Measurements from ENCODE around the gene MEPCE. TPM values are rescaled to one million over a fixed set of nuclear protein-coding genes. Genes with fewer than 3 reads are reported as not detected.
A peak's percentile ranks its signal among the peaks of the same experiment; 100 is the strongest.
"Not testable (repeated sequence)": the region's sequence is repeated elsewhere in the genome, so short reads cannot be mapped to it uniquely, and the experiment has no call there.

MEPCE gene, protein sequence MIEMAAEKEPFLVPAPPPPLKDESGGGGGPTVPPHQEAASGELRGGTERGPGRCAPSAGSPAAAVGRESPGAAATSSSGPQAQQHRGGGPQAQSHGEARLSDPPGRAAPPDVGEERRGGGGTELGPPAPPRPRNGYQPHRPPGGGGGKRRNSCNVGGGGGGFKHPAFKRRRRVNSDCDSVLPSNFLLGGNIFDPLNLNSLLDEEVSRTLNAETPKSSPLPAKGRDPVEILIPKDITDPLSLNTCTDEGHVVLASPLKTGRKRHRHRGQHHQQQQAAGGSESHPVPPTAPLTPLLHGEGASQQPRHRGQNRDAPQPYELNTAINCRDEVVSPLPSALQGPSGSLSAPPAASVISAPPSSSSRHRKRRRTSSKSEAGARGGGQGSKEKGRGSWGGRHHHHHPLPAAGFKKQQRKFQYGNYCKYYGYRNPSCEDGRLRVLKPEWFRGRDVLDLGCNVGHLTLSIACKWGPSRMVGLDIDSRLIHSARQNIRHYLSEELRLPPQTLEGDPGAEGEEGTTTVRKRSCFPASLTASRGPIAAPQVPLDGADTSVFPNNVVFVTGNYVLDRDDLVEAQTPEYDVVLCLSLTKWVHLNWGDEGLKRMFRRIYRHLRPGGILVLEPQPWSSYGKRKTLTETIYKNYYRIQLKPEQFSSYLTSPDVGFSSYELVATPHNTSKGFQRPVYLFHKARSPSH
- polyA plus RNA-seq (2013, experiment 1 of 2), result 33.8 TPM
- 34.3 TPM for polyA plus RNA-seq (2013, experiment 2 of 2)

DNA sequence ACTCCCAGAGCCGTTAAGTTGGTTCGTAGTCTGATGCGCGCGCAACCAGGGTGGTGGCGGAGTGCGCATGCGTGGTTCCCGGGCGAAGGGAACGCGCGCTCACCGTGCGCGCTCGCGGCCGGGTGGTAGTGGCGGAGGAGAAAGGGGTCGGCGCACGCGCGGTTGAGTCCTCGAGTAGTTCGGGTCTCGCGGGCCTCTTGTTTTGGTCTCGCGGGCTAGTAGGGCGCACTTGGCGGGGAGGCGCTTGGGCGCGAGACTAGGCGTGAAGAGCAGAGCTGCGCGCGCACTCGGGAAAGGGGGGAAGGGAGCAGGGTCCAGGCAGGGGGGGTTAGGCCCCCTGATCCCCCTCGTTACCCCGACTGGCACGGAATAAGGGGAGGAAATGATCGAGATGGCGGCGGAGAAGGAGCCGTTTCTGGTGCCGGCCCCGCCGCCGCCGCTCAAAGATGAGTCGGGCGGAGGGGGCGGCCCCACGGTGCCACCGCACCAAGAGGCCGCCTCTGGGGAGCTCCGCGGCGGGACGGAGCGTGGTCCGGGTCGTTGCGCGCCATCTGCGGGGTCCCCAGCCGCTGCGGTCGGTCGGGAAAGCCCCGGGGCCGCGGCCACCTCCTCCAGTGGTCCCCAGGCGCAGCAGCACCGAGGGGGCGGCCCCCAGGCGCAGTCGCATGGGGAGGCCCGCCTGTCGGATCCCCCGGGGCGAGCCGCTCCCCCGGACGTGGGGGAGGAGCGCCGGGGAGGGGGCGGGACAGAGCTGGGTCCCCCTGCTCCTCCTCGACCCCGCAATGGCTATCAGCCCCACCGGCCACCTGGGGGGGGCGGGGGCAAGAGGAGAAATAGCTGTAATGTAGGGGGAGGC, at the start of gene MEPCE:
MEPCE (plus strand) TSS at position 195 of the 856 bp plus-strand sequence; CDS start at position 383, 188 bp downstream.
- peak within 1 kb of the TSS; percentile 96 for H4K8ac ChIP-seq (ENCODE audit: low read depth, low read length)
- peaks cover 24% of the 10 kb centered on the region for H3K79me1 ChIP-seq (ENCODE audit: low read length)
- H2BK120ac ChIP-seq (ENCODE audit: low read depth, low read length), result peak within 1 kb of the TSS; percentile 93
- peak within 1 kb of the TSS; percentile 48 for H3K23ac ChIP-seq (ENCODE audit: low read length)
- peak within 1 kb of the TSS; percentile 78 for H3K4me3 ChIP-seq (ENCODE audit: low read length)
- H2AK5ac ChIP-seq (ENCODE audit: low read length), result peak within 1 kb of the TSS; percentile 75
- H3K18ac ChIP-seq (ENCODE audit: low read length), result peak within 1 kb of the TSS; percentile 99
- peak within 1 kb of the TSS; percentile 100 for H3K56ac ChIP-seq (ENCODE audit: low read length)
- H3K79me2 ChIP-seq (ENCODE audit: control insufficient read depth, insufficient read depth, low read length), result peaks cover 39% of the 10 kb centered on the region
- DNase-seq, result peak; percentile 98
- peak within 1 kb of the TSS; percentile 86 for H3K4ac ChIP-seq (ENCODE audit: low read depth, low read length)
- peaks cover 12% of the 10 kb centered on the region for H3K4me1 ChIP-seq (ENCODE audit: control insufficient read depth, low read depth, low read length)
- no peak within 1 kb of the TSS for H4K5ac ChIP-seq (ENCODE audit: low read length)
- no peaks in the 10 kb centered on the region for H3K27me3 ChIP-seq (ENCODE audit: insufficient read depth, low read length, poor library complexity)
- H3K4me2 ChIP-seq (ENCODE audit: low read length), result peak within 1 kb of the TSS; percentile 97
- peak within 1 kb of the TSS; percentile 99 for H3K27ac ChIP-seq (ENCODE audit: low read depth, low read length)
- no CpG with 5 or more reads among the region's 95 CpGs for WGBS (ENCODE audit: extremely low coverage, insufficient coverage, low lambda C conversion rate)
- H3K9ac ChIP-seq (ENCODE audit: low read length), result peak within 1 kb of the TSS; percentile 97
- H2BK5ac ChIP-seq (ENCODE audit: low read length), result peak within 1 kb of the TSS; percentile 83
- no peak within 1 kb of the TSS for H2BK15ac ChIP-seq (replicated peaks; ENCODE audit: low read depth)
- peaks cover 5% of the 10 kb centered on the region for H3K36me3 ChIP-seq (ENCODE audit: control insufficient read depth, insufficient read depth, low read length)

DNA sequence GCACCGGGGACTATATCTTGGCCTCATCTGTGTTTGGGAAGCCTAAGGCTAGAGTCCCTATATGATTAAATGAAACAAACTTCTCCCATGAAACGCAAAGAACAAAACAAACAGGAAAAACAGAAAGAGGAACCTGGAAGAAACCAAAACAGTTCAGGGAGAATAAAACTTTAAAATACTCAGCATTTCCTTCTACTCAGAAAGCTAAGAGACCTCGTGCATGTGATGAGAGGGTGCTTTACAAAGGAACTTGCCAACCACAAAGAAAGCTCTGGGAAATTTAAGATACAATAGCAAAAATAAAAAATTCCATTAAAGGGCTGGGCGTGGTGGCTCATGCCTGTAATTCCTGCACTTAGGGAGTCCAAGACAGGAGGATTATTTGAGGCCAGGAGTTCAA, 49.4 kb upstream of the MEPCE start:
- no peaks in the 10 kb centered on the region for H3K4me1 ChIP-seq (ENCODE audit: control insufficient read depth, low read depth, low read length)
- no peak for DNase-seq
- H3K79me1 ChIP-seq (ENCODE audit: low read length), result no peaks in the 10 kb centered on the region
- no peaks in the 10 kb centered on the region for H3K36me3 ChIP-seq (ENCODE audit: control insufficient read depth, insufficient read depth, low read length)
- no peak overlapping the region for H2AK5ac ChIP-seq (ENCODE audit: low read length)
- no peaks in the 10 kb centered on the region for H3K79me2 ChIP-seq (ENCODE audit: control insufficient read depth, insufficient read depth, low read length)
- no peak overlapping the region for H3K23ac ChIP-seq (ENCODE audit: low read length)
- no peak overlapping the region for H2BK5ac ChIP-seq (ENCODE audit: low read length)
- no peak overlapping the region for H3K27ac ChIP-seq (ENCODE audit: low read depth, low read length)
- H3K56ac ChIP-seq (ENCODE audit: low read length), result no peak overlapping the region
- H3K27me3 ChIP-seq (ENCODE audit: insufficient read depth, low read length, poor library complexity), result no peaks in the 10 kb centered on the region
- no peak overlapping the region for H3K18ac ChIP-seq (ENCODE audit: low read length)
- H4K5ac ChIP-seq (ENCODE audit: low read length), result no peak overlapping the region
- H2BK120ac ChIP-seq (ENCODE audit: low read depth, low read length), result no peak overlapping the region
- no peak overlapping the region for H3K4ac ChIP-seq (ENCODE audit: low read depth, low read length)
- no peak overlapping the region for H3K4me3 ChIP-seq (ENCODE audit: low read length)
- H3K9ac ChIP-seq (ENCODE audit: low read length), result no peak overlapping the region
- H3K4me2 ChIP-seq (ENCODE audit: low read length), result no peak overlapping the region
- WGBS (ENCODE audit: extremely low coverage, insufficient coverage, low lambda C conversion rate), result no CpG with 5 or more reads among the region's 4 CpGs
- no peak overlapping the region for H2BK15ac ChIP-seq (replicated peaks; ENCODE audit: low read depth)
- no peak overlapping the region for H4K8ac ChIP-seq (ENCODE audit: low read depth, low read length)

DNA sequence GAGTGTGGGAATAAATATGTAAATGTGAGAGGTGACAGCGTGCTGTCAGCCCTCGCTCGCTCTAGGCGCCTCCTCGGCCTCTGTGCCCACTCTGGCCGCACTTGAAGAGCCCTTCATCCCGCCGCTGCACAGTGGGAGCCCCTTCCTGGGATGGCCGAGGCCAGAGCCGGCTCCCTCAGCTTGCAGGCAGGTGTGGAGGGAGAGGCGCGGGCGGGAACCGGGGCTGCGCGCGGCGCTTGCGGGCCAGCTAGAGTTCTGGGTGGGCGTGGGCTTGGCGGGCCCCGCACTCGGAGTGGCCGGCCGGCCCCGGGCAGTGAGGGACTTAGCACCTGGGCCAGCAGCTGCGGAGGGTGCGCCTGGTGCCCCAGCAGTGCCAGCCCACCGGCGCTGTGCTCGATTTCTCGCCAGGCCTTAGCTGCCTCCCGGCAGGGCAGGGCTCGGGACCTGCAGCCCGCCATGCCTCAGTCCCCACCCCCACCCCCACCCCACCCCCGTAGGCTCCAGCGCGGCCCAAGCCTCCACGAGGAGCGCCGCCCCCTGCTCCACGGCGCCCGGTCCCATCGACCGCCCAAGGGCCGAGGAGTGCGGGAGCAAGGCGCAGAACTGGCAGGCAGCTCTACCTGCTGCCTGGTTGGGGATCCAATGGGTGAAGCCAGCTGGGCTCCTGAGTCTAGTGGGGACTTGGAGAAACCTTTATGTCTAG, 47.9 kb upstream of the MEPCE start:
- H2AK5ac ChIP-seq (ENCODE audit: low read length); DNase-seq: not testable (repeated sequence)
- no CpG with 5 or more reads among the region's 49 CpGs for WGBS (ENCODE audit: extremely low coverage, insufficient coverage, low lambda C conversion rate)

DNA sequence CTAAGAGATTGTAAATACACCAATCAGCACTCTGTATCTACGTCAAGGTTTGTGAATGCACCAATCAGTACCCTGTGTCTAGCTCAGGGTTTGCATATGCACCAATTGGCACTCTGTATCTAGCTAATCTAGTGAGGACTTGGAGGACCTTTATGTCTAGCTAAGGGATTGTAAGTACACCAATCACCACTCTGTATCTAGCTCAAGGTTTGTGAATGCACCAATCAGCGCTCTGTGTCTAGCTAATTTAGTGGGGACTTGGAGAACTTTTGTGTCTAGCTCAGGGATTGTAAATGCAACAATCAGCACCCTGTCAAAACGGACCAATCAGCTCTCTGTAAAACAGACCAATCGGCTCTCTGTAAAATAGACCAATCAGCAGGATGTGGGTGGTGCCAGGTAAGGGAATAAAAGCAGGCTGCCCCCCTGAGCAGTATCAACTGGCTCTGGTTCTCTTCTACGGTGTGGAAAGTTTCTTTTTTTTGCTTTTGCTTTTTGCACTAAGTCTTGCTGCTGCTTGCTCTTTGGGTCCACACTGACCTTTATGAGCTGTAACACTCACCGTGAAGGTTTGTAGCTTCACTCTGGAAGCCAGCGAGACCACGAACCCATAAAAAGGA, 47.3 kb upstream of the MEPCE start:
- no CpG with 5 or more reads among the region's 8 CpGs for WGBS (ENCODE audit: extremely low coverage, insufficient coverage, low lambda C conversion rate)

More for the DNA sequence above, 47.9 kb upstream of the MEPCE start:
- not testable (repeated sequence) for H3K23ac ChIP-seq (ENCODE audit: low read length); H3K36me3 ChIP-seq (ENCODE audit: control insufficient read depth, insufficient read depth, low read length); H3K9ac ChIP-seq (ENCODE audit: low read length); H4K5ac ChIP-seq (ENCODE audit: low read length); H2BK5ac ChIP-seq (ENCODE audit: low read length); H3K4me2 ChIP-seq (ENCODE audit: low read length); H3K27me3 ChIP-seq (ENCODE audit: insufficient read depth, low read length, poor library complexity); H4K8ac ChIP-seq (ENCODE audit: low read depth, low read length); H2BK120ac ChIP-seq (ENCODE audit: low read depth, low read length); H3K4me1 ChIP-seq (ENCODE audit: control insufficient read depth, low read depth, low read length); H3K18ac ChIP-seq (ENCODE audit: low read length); H3K79me1 ChIP-seq (ENCODE audit: low read length); H3K4ac ChIP-seq (ENCODE audit: low read depth, low read length); H3K4me3 ChIP-seq (ENCODE audit: low read length); H3K56ac ChIP-seq (ENCODE audit: low read length); H3K27ac ChIP-seq (ENCODE audit: low read depth, low read length); H3K79me2 ChIP-seq (ENCODE audit: control insufficient read depth, insufficient read depth, low read length); H2BK15ac ChIP-seq (replicated peaks; ENCODE audit: low read depth)

More for the DNA sequence above, 47.3 kb upstream of the MEPCE start:
- H3K27ac ChIP-seq (ENCODE audit: low read depth, low read length); H2BK5ac ChIP-seq (ENCODE audit: low read length); H2AK5ac ChIP-seq (ENCODE audit: low read length); H3K4me2 ChIP-seq (ENCODE audit: low read length); H2BK15ac ChIP-seq (replicated peaks; ENCODE audit: low read depth); H3K9ac ChIP-seq (ENCODE audit: low read length); H3K4me1 ChIP-seq (ENCODE audit: control insufficient read depth, low read depth, low read length); H3K79me2 ChIP-seq (ENCODE audit: control insufficient read depth, insufficient read depth, low read length); H3K4me3 ChIP-seq (ENCODE audit: low read length); DNase-seq; H3K18ac ChIP-seq (ENCODE audit: low read length); H3K27me3 ChIP-seq (ENCODE audit: insufficient read depth, low read length, poor library complexity); H2BK120ac ChIP-seq (ENCODE audit: low read depth, low read length); H3K4ac ChIP-seq (ENCODE audit: low read depth, low read length); H3K36me3 ChIP-seq (ENCODE audit: control insufficient read depth, insufficient read depth, low read length); H4K5ac ChIP-seq (ENCODE audit: low read length); H3K23ac ChIP-seq (ENCODE audit: low read length); H3K79me1 ChIP-seq (ENCODE audit: low read length); H4K8ac ChIP-seq (ENCODE audit: low read depth, low read length); H3K56ac ChIP-seq (ENCODE audit: low read length): not testable (repeated sequence)
